Brain pericyte (primary cell): ENCODE data around the gene FNDC3B.

Source experiments
- DNase-seq: peaks from one replicate; pipeline ENCODE4 v3.0.0-alpha.2; 2012; ENCODE audit warnings: low read depth, low spot score

FNDC3B gene

DNA sequence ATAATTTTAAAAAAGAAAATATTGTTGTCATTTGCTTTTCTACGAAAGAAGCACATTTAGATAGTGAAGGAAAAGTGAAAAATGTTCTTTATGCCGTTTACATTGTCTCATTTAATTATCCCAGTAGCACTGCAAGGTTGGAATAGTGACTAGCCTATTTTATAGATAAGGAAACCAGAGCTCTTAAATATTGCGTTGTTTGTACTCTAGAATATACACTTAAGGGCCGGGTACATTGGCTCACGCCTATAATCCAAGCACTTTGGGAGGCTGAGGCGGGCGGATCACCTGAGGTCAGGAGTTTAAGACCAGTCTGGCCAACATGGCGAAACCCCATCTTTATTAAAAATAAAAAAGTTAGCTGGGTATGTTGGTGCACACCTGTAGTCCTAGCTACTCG, 127.5 kb downstream of the FNDC3B start:
- no peak for DNase-seq

DNA sequence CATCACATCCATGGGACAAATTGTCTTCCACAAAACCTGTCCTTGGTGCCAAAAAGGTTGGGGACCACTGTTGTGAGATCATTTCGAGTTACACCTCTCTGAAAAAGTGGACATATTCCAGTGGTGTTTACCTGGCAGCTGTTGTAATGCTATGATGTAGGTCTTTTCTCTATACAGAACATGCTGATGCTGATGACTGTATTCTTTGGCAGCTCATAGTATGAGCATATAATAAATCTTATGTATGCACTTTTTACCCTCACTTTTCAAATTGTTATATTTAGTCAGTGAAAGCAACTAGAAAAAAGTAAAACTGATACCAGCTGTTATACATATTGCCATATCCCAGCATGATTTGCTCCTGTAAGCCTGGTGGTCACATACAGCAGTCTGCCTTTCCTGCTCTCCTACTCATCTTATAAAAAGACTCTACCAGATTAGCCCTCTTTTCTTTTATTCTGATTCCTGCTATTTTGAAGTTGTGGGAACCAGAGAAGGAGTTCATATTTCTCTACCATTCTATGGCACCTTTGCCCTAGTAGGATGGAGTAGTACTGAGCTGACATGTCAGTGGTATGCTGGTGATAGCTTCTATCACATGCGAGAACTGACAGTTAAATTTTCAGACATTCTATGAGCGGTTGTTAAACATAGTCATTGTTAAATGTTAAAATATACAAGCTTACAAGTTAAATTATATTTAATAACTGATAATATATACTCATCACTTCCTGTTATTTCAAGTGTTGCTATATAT, 128.7 kb downstream of the FNDC3B start:
- DNase-seq, result no peak

DNA sequence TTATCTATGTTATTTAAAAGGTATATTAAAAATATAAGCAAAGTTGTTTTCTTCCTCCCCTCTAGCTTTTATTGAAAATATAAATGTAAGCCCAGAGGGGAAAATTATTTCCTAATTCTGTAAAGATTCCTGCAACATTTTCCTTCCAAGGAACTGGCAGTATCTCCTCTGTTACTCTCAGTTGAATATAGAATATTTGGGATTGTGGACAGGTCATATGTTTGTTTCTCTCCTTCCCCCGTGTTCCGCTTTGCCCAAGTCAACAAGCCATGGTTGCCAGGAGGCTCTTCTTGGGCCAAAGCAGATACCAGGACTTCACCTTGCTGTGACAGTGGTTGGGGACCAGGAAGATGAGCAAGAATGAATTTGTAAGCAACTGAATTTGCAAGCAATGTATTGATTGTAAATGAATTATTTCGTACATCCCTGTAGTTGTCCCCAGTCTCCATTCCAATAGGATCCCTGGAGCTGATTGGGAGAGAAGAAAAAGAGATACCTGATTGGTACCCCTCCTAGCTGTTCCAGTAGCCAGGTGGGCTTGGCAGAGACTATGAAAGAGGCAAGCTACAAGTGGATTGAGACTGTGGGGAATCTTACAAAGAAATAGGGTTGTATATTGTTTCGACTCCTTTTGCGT, 130.8 kb downstream of the FNDC3B start:
- no peak for DNase-seq

DNA sequence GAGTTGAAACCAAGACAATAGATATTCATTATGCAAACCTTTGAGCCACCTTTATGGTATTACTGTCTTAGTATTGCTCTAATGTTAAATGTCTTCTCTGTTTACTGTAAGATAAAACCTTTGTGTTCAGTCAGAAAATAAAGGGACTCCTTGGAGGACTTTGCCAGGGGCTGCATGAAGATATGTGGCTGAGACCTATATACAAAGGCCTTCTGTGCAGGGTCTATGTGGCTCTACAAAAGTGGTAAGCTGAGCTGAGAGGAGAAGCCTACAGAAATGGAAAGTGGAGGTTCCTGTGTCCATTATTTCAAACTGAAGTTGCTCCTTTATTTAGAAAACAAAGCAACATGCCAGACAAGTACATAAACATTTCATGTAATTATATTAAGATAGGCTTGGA, 131.5 kb downstream of the FNDC3B start:
- DNase-seq, result no peak

- no peak for DNase-seq
Observed at GRCh38 chr3:172171396-172172075, 132.2 kb downstream of the FNDC3B start.

- DNase-seq, result no peak
Observed at GRCh38 chr3:172173316-172174254, 134.2 kb downstream of the FNDC3B start.

GRCh38 chr3:172174513-172175253, 135.3 kb downstream of the FNDC3B start:
- no peak for DNase-seq

DNA sequence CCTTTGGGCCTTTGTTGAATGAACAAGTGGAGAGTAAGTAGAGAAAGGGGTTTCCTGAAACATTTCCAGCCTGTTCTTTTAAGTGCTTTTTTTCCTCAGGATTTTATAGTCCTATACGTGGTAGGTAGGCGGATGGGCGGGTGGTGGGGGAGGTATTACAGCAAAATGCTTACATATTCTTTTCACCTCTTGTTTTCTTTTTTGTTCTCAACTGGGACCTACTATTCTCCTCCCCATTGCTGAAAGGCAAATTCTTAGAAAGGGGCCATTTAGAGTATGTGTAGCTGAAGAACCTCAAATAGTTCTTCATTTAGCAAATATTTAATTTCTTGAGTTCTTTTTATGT, 135.8 kb downstream of the FNDC3B start:
- no peak for DNase-seq

DNA sequence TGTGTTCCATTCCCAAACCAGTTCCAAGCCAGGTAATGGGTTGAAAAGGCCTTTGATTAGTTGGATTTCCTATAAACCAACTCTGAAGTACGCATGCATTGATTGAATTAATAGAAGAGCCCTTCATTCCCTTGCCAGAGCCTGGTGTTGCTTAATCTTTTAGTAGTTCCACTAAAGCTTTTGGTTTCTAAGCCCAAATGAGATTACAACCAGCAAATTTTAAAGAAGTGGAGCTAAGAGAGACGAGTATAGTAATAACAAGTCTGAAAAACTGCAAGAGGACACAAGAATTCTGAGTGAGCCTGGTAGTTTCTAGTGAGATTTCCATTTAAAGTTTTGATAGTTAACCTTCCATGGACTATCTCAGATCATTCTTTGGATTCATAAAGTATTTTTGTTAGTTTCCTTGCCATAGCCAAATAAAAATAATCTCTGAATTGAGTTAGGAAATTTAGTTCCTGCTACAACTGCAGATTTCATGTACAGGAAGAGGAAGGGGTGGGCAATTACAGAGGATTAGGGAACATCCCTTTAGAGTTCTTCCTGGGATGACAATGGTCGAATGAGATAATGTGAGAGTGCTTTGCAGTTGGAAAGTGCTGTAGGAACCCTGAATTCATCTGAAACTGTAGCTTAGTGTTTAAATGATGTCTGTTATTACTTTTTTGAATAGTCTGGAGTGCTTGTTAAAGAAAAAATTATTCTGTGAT, 136.8 kb downstream of the FNDC3B start:
- no peak for DNase-seq

- DNase-seq, result no peak
Observed at GRCh38 chr3:172177046-172177445, 137.7 kb downstream of the FNDC3B start.

DNA sequence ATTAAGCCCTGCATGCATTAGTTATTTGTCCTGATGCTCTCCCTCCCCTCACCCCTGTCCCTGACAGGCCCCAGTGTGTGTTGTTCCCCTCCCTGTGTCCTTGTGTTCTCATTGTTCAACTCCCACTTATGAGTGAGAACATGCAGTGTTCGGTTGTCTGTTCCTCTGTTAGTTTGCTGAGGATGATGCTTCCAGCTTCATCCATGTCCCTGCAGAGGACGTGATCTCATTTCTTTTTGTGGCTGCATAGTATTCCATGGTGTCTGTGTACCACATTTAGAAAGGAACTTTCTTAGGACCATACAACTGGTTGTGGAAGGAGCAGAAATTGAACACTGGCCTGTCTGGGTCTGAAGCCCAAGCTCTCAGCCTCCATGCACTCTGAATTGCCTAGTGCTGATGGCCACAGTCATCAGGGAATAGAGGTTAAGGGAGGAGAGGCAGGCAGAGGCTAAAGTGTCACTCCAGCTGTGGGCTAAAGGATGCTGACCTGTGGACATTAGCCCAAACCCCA, 138.5 kb downstream of the FNDC3B start:
- no peak for DNase-seq

DNA sequence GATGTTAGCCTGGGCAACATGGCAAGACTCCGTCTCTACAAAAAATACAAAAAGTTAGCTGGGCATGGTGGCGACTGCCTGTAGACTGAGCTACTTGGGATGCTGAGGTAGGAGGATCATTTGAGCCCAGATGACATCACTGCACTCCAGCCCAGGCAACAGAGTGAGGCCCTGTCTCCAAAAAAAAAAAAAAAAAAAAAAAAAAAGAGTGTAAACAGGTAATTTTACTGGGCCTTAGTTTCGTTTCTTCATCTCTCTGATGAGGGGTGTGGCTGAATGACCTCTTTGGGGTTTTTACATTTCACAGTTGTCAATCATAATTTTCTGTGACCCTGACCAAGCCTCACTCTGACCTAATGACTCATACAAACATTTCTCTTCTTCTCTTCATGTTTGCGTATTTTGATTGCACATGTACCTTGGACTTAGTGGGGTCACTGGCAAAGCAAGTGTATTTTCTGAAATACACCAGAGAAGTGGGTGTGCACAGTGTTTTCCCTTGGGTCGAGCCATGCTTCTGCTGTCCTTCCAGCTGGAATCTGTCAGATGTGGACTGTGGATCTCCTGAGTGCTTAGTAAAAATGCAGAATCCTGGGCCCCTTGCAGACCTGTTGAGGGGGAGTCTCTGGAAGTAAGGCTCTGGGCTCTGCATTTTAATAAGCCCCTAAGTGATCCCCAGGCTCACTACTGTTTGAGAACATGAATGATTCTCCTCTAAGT, 140.5 kb downstream of the FNDC3B start:
- no peak for DNase-seq

GRCh38 chr3:172180473-172180872, 141.1 kb downstream of the FNDC3B start:
- DNase-seq, result no peak

GRCh38 chr3:172181932-172182586, 142.7 kb downstream of the FNDC3B start:
- no peak for DNase-seq

DNA sequence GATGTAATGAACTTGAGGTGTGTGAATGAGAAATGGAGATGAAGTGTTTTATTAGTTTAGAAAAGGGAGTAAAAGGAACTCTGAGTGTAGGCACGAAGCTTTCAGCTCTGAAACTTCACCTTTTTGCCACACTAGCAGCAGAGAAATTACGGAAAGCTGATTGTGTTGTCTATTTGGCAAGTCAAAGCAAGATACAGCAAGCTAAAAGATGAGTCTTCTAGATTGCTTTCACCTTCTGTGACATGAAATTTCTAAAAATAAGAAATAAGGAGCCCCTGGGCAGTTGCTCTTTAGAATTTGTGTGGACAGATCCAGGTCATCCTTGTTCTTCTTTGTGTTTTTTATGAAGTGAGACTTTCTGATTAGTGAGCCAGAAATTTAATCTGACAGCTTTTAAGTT, 143.4 kb downstream of the FNDC3B start:
- no peak for DNase-seq

DNA sequence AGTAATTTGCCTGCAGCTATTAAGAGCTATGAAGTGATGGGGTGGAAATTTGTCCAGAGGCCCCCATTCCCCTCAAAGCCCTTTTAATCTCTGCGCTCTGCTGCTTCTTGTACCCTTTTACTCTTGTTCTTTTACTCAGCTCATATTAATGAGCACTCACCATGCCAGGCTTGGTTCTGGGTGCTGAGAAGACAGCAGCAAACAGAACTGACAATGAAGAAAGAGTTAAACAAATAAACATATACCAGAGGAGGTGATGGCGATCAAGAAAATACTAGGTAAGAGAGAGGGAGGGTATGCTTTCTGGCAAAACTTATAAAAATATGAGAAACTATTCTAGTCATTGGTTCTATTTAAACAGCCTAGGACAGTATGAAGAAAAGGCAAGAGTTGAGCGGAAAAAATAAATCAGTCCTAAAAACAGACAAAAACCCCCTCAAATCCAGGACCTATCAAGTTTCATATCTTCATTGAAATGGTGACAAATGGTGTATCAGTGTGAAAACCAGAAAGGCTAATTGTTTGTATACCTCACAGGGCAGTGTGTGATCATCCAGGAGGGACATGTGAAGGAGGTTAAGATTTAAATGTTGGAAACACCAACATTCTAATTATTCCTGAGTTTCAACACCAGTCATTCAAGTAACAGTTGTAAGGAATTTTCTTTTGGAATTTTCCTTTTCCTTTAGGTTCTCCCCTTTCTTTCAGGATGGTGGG, 144.9 kb downstream of the FNDC3B start:
- DNase-seq, result no peak

DNA sequence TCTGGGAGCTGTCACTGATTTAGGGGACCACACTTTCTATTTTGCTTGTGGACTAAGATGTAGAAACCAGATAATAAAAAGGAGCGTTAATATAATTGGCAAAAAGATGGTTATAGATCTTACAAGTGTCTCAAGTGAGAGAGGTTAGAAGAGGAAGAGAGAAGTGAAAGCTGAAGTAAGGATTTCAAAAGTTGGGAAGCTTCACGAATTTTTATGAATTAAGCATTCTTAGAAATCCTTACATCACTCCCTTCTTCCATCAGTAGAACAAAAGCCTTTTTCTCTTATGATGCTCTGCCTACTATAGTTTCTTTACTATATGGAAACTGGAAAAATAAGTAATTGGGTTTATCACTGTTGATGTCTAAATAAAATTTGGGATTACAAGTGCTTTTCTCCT, 146.5 kb downstream of the FNDC3B start:
- DNase-seq, result no peak

- no peak for DNase-seq
Observed at GRCh38 chr3:172186607-172187006, 147.2 kb downstream of the FNDC3B start.
